ENCODE data around the gene C11orf16.
"Not testable (repeated sequence)": the region's sequence is repeated elsewhere in the genome, so short reads cannot be mapped to it uniquely, and the experiment has no call there.

C11orf16 gene

GRCh38 chr11:8941341-8942103 lies 8.8 kb upstream of the C11orf16 start:
- no peak overlapping the region for H3K9ac ChIP-seq (ENCODE audit: insufficient read length)
- TF ChIP-seq POLR2AphosphoS5 (IDR thresholded peaks at IDR 0.05; ENCODE audit: borderline replicate concordance, low read depth, low read length) = no peak
- H3K36me3 ChIP-seq (ENCODE audit: insufficient read depth, low read length) = no peaks in the 10 kb centered on the region
- DNase-seq (ENCODE audit: low read depth, low spot score) = no peak
- H3K9me3 ChIP-seq (ENCODE audit: low read depth, low read length) = no peaks in the 10 kb centered on the region
- no peak overlapping the region for H3K27ac ChIP-seq
- H3K4me3 ChIP-seq = no peak overlapping the region

- DNase-seq (ENCODE audit: low read depth, low spot score) = no peak
- H3K9ac ChIP-seq (ENCODE audit: insufficient read length) = no peak overlapping the region
- H3K36me3 ChIP-seq (ENCODE audit: insufficient read depth, low read length) = no peaks in the 10 kb centered on the region
- no peak for TF ChIP-seq FOXP2 (optimal IDR thresholded peaks at IDR 0.05; ENCODE audit: control extremely low read depth, extremely low read length, insufficient read depth)
- TF ChIP-seq EZH2 (IDR thresholded peaks at IDR 0.05) = no peak
- TF ChIP-seq POLR2AphosphoS5 (IDR thresholded peaks at IDR 0.05; ENCODE audit: borderline replicate concordance, low read depth, low read length) = no peak
- H3K9me3 ChIP-seq (ENCODE audit: low read depth, low read length) = no peaks in the 10 kb centered on the region
- H3K27ac ChIP-seq = no peak overlapping the region
- no peak overlapping the region for H3K4me3 ChIP-seq
These were observed 4.9 kb upstream of the C11orf16 start for GRCh38 chr11:8937659-8938058.

- no peak for DNase-seq (ENCODE audit: low read depth, low spot score)
- Histone ChIP-seq H3K36me3 (ENCODE audit: insufficient read depth, low read length) (no peaks in the 10 kb centered on the region), H3K4me3 (no peak overlapping the region), H3K27ac (no peak overlapping the region), H3K9me3 (ENCODE audit: low read depth, low read length) (no peaks in the 10 kb centered on the region), H3K9ac (ENCODE audit: insufficient read length) (no peak overlapping the region)
- TF ChIP-seq EZH2 (IDR thresholded peaks at IDR 0.05) = no peak
- no peak for TF ChIP-seq POLR2AphosphoS5 (IDR thresholded peaks at IDR 0.05; ENCODE audit: borderline replicate concordance, low read depth, low read length)
- TF ChIP-seq FOXP2 (optimal IDR thresholded peaks at IDR 0.05; ENCODE audit: control extremely low read depth, extremely low read length, insufficient read depth) = no peak
These were observed 4.4 kb upstream of the C11orf16 start for GRCh38 chr11:8937159-8937558.

- not testable (repeated sequence) for H3K4me3 ChIP-seq; DNase-seq (ENCODE audit: low read depth, low spot score); H3K9ac ChIP-seq (ENCODE audit: insufficient read length); H3K36me3 ChIP-seq (ENCODE audit: insufficient read depth, low read length); H3K9me3 ChIP-seq (ENCODE audit: low read depth, low read length); H3K27ac ChIP-seq
These were observed 3.0 kb upstream of the C11orf16 start for GRCh38 chr11:8935789-8936188.

GRCh38 chr11:8934742-8935488 lies 2.2 kb upstream of the C11orf16 start:
- DNase-seq (ENCODE audit: low read depth, low spot score) = no peak
- H3K36me3 ChIP-seq (ENCODE audit: insufficient read depth, low read length) = no peaks in the 10 kb centered on the region
- TF ChIP-seq EZH2 (IDR thresholded peaks at IDR 0.05) (no peak), POLR2AphosphoS5 (IDR thresholded peaks at IDR 0.05; ENCODE audit: borderline replicate concordance, low read depth, low read length) (no peak), FOXP2 (optimal IDR thresholded peaks at IDR 0.05; ENCODE audit: control extremely low read depth, extremely low read length, insufficient read depth) (no peak)
- H3K9ac ChIP-seq (ENCODE audit: insufficient read length) = no peak overlapping the region
- H3K4me3 ChIP-seq = no peak overlapping the region
- no peak overlapping the region for H3K27ac ChIP-seq
- H3K9me3 ChIP-seq (ENCODE audit: low read depth, low read length) = no peaks in the 10 kb centered on the region

GRCh38 chr11:8933931-8934330 lies 1.2 kb upstream of the C11orf16 start:
- Histone ChIP-seq H3K9ac (ENCODE audit: insufficient read length) (no peak overlapping the region), H3K4me3 (no peak overlapping the region), H3K36me3 (ENCODE audit: insufficient read depth, low read length) (no peaks in the 10 kb centered on the region), H3K9me3 (ENCODE audit: low read depth, low read length) (no peaks in the 10 kb centered on the region), H3K27ac (no peak overlapping the region)
- no peak for TF ChIP-seq POLR2AphosphoS5 (IDR thresholded peaks at IDR 0.05; ENCODE audit: borderline replicate concordance, low read depth, low read length)
- no peak for TF ChIP-seq EZH2 (IDR thresholded peaks at IDR 0.05)
- no peak for TF ChIP-seq FOXP2 (optimal IDR thresholded peaks at IDR 0.05; ENCODE audit: control extremely low read depth, extremely low read length, insufficient read depth)
- DNase-seq (ENCODE audit: low read depth, low spot score) = no peak

- Histone ChIP-seq H3K36me3 (ENCODE audit: insufficient read depth, low read length) (no peaks in the 10 kb centered on the region), H3K27ac (no peak overlapping the region), H3K4me3 (no peak overlapping the region), H3K9ac (ENCODE audit: insufficient read length) (no peak overlapping the region), H3K9me3 (ENCODE audit: low read depth, low read length) (no peaks in the 10 kb centered on the region)
- no peak for TF ChIP-seq POLR2AphosphoS5 (IDR thresholded peaks at IDR 0.05; ENCODE audit: borderline replicate concordance, low read depth, low read length)
- TF ChIP-seq EZH2 (IDR thresholded peaks at IDR 0.05) = no peak
- no peak for TF ChIP-seq FOXP2 (optimal IDR thresholded peaks at IDR 0.05; ENCODE audit: control extremely low read depth, extremely low read length, insufficient read depth)
- no peak for DNase-seq (ENCODE audit: low read depth, low spot score)
These were observed 2.1 kb downstream of the C11orf16 start for GRCh38 chr11:8930456-8931175.

- Histone ChIP-seq H3K27ac (no peak overlapping the region), H3K4me3 (no peak overlapping the region), H3K9ac (ENCODE audit: insufficient read length) (no peak overlapping the region), H3K9me3 (ENCODE audit: low read depth, low read length) (no peaks in the 10 kb centered on the region), H3K36me3 (ENCODE audit: insufficient read depth, low read length) (no peaks in the 10 kb centered on the region)
- TF ChIP-seq POLR2AphosphoS5 (IDR thresholded peaks at IDR 0.05; ENCODE audit: borderline replicate concordance, low read depth, low read length) (no peak), FOXP2 (optimal IDR thresholded peaks at IDR 0.05; ENCODE audit: control extremely low read depth, extremely low read length, insufficient read depth) (no peak), EZH2 (IDR thresholded peaks at IDR 0.05) (no peak)
- no peak for DNase-seq (ENCODE audit: low read depth, low spot score)
These were observed 3.6 kb downstream of the C11orf16 start for GRCh38 chr11:8928981-8929615.
